GM12873 (cell line): ENCODE measurements around the gene KCNS1.
A peak's percentile ranks its signal among the peaks of the same experiment; 100 is the strongest.

ENCODE experiments used
- TF ChIP-seq, protein P1 (sequence below): IDR thresholded peaks from 2 replicates; pipeline ENCODE4 v1.5.1; 2012; ENCODE audit warnings: low read depth, mild to moderate bottlenecking, moderate library complexity, low read length, control low read depth; ENCODE audit not compliant: insufficient read depth; ENCODE audit errors: missing control alignments

KCNS1 gene

DNA sequence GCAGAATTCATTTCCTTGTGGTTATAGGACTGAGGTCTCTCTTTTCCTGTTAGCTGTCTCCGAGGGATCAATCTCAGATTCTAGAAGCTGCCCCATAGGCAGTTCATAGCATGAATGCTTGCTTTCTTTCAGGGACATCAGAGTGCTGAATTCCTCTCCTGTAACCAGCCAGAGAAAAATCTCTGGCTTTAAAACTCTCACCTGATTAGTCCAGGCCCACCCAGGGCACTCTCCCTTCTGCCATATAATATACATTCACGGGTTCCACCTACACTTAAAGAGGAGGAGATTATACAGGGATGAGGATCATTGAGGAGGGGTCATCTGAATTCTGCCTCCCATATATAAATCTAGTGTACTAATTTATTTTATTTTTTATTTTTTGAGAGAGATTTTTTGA is 2.1 kb upstream of the KCNS1 start:
- TF ChIP-seq, protein P1, sequence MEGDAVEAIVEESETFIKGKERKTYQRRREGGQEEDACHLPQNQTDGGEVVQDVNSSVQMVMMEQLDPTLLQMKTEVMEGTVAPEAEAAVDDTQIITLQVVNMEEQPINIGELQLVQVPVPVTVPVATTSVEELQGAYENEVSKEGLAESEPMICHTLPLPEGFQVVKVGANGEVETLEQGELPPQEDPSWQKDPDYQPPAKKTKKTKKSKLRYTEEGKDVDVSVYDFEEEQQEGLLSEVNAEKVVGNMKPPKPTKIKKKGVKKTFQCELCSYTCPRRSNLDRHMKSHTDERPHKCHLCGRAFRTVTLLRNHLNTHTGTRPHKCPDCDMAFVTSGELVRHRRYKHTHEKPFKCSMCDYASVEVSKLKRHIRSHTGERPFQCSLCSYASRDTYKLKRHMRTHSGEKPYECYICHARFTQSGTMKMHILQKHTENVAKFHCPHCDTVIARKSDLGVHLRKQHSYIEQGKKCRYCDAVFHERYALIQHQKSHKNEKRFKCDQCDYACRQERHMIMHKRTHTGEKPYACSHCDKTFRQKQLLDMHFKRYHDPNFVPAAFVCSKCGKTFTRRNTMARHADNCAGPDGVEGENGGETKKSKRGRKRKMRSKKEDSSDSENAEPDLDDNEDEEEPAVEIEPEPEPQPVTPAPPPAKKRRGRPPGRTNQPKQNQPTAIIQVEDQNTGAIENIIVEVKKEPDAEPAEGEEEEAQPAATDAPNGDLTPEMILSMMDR: no peak

- TF ChIP-seq, protein P1: no peak
These were observed 465 bp upstream of the KCNS1 start for GRCh38 chr20:45101333-45101850.

DNA sequence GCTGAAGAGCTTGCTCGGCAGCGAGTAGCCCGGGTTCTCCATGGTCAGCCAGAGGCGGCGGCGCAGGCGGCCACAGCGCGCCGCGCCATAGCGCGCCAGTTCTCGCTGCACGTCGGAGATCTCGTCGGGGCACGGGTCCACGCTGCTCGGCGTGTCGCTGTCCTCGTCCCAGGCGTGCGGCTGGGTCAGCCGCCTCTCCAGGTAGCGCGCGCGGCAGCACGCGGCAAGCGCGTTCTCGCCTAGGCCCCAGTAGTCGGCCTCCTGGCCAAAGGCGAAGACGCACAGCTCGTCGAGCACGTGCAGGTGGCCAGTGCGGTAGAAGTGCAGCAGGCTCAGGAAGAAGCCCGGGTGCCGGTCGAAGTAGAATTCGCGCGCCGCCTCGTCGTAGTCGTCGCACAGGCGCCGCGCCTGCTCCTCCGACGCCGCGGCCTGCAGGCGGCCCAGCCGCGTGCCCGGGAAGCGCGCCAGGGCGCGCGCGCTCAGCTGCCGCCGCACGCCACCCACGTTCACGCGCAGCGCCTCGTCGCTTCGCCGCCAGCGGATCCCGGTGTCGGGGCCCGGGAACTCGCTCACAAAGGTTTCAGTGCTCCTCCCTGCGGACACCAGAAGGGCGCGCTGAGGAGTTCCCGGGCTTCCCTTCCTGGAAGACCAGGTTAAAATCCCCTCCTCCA is 2.7 kb downstream of the KCNS1 start:
- TF ChIP-seq, protein P1: peak; percentile 3

- TF ChIP-seq, protein P1: no peak
These were observed 3.3 kb downstream of the KCNS1 start for GRCh38 chr20:45097485-45098102.

- TF ChIP-seq, protein P1: no peak
These were observed 4.1 kb downstream of the KCNS1 start for GRCh38 chr20:45096781-45097180.

DNA sequence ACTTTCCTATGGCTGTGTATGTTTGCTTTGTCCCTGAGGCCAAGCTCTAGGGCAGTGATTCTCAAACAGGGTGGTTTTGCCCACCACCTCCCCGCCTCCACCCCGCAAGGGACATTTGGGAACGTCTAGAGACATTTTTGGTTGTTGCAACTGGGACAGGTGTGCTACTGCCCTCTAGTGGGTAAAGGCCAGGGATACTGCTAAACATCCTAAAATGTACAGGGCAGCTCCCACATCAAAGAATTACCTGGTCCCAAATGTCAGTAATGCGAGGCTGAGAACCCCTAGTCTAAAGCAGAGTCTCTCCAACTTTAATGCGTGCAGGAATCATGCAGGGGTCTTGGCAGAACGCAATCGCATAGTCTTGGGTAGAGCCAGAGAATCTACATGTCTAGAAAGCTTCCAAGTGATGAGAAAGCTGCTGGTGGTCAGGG is 5.1 kb downstream of the KCNS1 start:
- TF ChIP-seq, protein P1: peak; percentile 85

DNA sequence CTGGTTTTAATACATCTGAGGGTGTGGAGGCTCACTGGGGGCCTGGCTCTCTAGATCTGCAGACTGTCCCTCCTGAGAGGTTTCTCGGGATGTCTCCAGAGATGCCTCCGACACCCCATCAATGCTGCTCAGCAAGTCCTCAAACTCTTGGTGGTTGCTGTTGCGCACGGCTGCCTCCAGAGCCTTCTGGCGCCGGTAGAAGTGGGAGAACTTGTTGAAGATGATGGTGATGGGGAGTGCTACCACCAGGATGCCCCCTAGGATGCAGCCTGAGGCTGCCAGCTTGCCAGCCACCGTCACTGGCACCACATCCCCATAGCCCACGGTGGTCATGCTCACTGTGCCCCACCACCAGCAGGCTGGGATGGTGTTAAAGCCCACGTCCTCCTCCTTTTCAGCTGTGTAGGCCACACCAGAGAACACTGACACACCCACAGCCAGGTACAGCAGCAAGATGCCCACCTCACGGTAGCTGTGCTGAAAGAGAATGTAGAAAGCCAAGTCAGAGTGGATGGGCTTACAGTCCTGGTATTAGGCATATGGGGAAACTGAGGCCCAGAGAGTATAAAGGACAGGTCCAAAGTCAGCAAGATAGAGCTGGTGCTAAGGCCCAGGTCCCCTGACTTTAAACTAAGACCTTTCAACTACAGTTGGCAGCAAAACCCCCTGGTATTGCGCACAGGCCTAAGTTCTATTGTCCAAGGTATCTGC is 5.9 kb downstream of the KCNS1 start:
- TF ChIP-seq, protein P1: no peak
